HG02943 (cell line): ENCODE data around the gene PXMP4.

Source experiments
- ATAC-seq: cut with Tn5 transposase; IDR thresholded peaks from one replicate; pipeline ENCODE4 v1.9.1; 2021; ENCODE audit warnings: mild to moderate bottlenecking, low read depth, moderate library complexity; ENCODE audit not compliant: unreplicated experiment

The PXMP4 gene

GRCh38 chr20:33671573-33672288, 48.4 kb downstream of the PXMP4 start:
- no peak for ATAC-seq

- ATAC-seq: no peak
Measured at GRCh38 chr20:33670715-33671499, 49.2 kb downstream of the PXMP4 start.

- ATAC-seq: no peak
Measured at GRCh38 chr20:33669873-33670640, 50.1 kb downstream of the PXMP4 start.

GRCh38 chr20:33669224-33669623, 50.9 kb downstream of the PXMP4 start:
- ATAC-seq: no peak

- ATAC-seq: no peak
Measured at GRCh38 chr20:33668466-33669155, 51.5 kb downstream of the PXMP4 start.

GRCh38 chr20:33667676-33668465, 52.2 kb downstream of the PXMP4 start:
- ATAC-seq: peak; percentile 46

DNA sequence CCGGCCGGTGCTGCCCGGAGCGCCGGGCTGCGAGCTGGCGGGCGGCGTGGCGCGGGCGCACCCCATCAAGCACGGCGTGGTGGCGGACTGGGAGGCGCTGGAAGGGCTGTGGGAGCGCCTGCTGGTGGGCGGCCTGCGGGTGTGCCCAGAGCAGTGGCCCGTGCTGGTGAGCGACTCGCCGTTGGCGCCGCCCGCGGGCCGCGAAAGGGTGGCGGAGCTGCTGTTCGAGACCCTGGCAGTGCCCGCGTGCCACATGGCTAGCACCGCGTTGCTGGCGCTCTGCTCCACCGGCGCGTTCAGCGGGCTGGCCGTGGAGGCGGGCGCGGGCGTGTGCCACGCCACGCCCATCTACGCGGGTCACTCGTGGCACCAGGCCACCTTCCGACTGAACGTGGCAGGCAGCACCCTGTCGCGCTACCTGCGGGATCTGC, 52.9 kb downstream of the PXMP4 start:
- ATAC-seq: peak; percentile 19

DNA sequence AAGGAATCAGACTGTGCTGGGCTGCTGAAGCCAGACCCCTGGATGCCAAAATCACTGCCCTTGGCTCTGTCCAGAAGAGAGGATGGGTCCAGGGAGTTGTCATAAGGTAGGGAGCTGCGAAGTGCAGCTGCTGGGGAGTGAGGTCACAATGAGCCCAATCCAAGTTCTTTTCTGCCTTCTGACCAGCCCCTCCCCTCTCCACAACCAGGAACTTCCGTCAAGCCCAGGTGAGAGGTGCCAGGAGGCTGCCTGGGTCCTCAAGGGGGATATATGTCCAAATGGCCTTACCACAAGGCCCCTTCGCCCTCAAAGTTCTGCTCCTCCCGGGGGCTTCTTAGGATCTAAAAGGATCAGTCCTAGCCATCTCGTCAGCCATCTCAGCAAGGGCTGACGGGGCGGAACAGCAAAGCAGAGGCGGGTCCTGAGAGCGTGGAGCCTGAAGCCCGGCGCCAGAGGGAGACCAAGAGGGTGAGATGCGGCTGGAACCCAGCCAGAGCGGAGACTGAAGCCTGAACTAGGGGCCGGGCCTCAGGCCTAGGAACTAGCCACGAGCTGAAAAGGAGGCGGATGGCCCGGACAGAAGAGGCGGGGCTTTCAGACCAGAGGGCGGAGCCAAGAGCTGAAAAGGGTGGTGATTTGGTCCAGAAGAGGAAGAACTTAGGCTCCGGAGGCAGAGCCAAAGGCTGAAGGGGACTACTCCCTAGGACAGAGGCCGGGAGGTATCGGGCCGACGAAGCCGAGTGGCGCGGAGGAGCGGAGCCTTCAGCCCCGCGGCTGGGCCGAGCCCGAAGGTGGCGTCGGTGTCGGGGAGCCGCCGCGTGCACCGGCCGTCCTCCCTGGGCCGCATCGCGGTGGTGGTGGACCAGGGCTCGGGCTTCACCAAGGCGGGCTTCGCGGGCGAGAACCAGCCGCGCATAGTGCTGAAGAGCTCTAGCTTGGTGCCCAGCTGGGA, 53.5 kb downstream of the PXMP4 start, which contains the start of gene ACTL10:
ACTL10 (plus strand) TSS at position 651 of the 952 bp plus-strand sequence. CDS start 555 bp downstream, outside the sequence.
- peak; percentile 65 for ATAC-seq

DNA sequence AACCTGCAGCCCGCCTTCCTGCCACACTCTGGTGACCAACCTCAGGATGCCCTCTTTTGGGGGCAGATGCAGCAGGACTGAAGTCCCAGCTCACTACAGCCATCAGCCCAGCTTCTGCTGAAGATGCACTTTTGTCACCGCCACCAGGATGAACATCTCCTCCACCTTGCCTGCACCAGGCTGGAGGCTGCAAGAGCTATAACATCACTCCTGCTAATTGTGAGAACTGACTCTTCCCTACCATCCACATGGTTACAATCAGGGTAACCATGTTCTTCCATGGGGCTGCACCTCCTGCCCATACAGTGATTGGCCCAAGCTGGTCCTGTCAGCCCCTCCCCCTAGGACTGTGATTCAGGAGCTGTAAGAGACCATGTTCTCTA, 55.4 kb downstream of the PXMP4 start:
- no peak for ATAC-seq

GRCh38 chr20:33664085-33664761, 55.9 kb downstream of the PXMP4 start:
- ATAC-seq: no peak

- no peak for ATAC-seq
Measured at GRCh38 chr20:33663161-33664084, 56.7 kb downstream of the PXMP4 start.

DNA sequence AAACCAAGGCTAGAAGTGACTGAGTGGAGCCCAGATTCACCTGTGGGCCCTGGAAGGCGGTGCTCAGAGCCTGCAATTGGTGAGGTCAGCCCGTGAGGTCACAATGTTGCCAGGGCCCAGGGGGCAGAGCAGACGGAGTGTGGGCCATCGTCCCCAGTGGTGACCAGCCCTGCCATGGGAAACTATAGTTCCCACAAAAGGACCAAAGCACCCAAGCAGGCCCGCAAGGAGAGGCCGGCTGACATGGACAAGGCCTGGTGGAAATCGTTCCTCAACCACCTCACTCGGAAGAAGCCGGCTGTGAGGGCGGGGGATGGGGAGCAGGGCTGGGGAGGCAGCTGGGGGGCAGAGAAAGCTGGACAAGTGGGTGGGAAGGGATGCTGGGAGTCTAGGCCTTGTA, 57.9 kb downstream of the PXMP4 start, which contains the start of gene C20orf144:
C20orf144 (plus strand) TSS at position 156 of the 400 bp plus-strand sequence; CDS start at position 175, 19 bp downstream.
- no peak for ATAC-seq

GRCh38 chr20:33660685-33661058, 59.4 kb downstream of the PXMP4 start:
- ATAC-seq: no peak

- ATAC-seq: no peak
Measured at GRCh38 chr20:33660035-33660684, 60.0 kb downstream of the PXMP4 start.

- ATAC-seq: no peak
Measured at GRCh38 chr20:33659341-33660034, 60.6 kb downstream of the PXMP4 start.

GRCh38 chr20:33658929-33659328, 61.2 kb downstream of the PXMP4 start:
- ATAC-seq: no peak
